ENCODE measurements around the gene KIR2DL1.

GRCh38 chr19:54806516-54806838, 36.9 kb downstream of the KIR2DL1 start:
- TF ChIP-seq CTCF (IDR thresholded peaks at IDR 0.05) (no peak), EZH2phosphoT487 (IDR thresholded peaks at IDR 0.05) (no peak), EZH2 (IDR thresholded peaks at IDR 0.05) (no peak)
